Subcutaneous abdominal adipose tissue (tissue), 5 donors: ENCODE results near the gene RAPGEF2.

ENCODE experiments used
- H3K27ac ChIP-seq: one replicate; pipeline ENCODE4 v1.7.0; 2013; ENCODE audit warnings: low read depth, mild to moderate bottlenecking, inconsistent platforms, low read length, moderate library complexity
- H3K27me3 ChIP-seq, 5 donors: one replicate each; pipeline ENCODE4 v1.7.0; 2013; ENCODE audit warnings: low read length in 5 of 5, inconsistent platforms in 1 of 5; ENCODE audit not compliant: control insufficient read depth in 5 of 5, insufficient read depth in 4 of 5
- H3K36me3 ChIP-seq, 5 donors: one replicate each; pipeline ENCODE4 v1.7.0; 2013; ENCODE audit warnings: low read length in 5 of 5; ENCODE audit not compliant: control insufficient read depth in 5 of 5, insufficient read depth in 5 of 5
- H3K4me1 ChIP-seq, 5 donors: one replicate each; pipeline ENCODE4 v1.7.0; 2013; ENCODE audit warnings: low read length in 5 of 5, mild to moderate bottlenecking in 3 of 5, moderate library complexity in 1 of 5; ENCODE audit not compliant: control insufficient read depth in 5 of 5, insufficient read depth in 5 of 5
- H3K4me3 ChIP-seq, 5 donors: one replicate each; pipeline ENCODE4 v1.7.0; 2013; ENCODE audit warnings: low read length in 5 of 5, low read depth in 1 of 5
- H3K9ac ChIP-seq, 5 donors: one replicate each; pipeline ENCODE4 v1.7.0; 2013; ENCODE audit warnings: low read length in 5 of 5, mild to moderate bottlenecking in 4 of 5, moderate library complexity in 3 of 5
- H3K9me3 ChIP-seq, 5 donors: one replicate each; pipeline ENCODE4 v1.7.0; 2013; ENCODE audit warnings: low read length in 5 of 5; ENCODE audit not compliant: control insufficient read depth in 5 of 5
- donor health status: healthy.
- donor health status: healthy.
- donor health status: healthy.
- donor health status: healthy.
- donor health status: healthy.

The RAPGEF2 gene

DNA sequence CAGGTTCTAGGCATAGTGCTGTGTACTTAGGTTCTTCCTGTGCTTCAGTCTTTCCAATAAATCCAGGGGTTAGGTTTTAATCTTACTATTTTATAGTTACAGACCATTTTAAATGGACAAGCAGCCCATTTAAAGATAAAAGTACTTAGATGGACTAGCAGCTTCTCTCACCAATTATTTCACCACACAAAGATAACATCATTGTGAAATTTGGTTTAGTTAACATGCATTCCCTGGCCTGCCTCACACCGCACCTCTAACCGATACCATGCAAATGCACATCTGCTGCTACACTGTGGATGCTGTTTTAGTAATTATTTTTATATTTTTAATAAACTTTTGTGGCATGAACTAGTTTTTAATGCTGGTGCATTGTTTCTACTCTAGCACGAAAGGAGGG, 252.6 kb downstream of the RAPGEF2 start:
- no peaks in the 10 kb centered on the region for H3K9me3 ChIP-seq
- H3K4me1 ChIP-seq: peaks cover 0 to 11% (median 0%) of the 10 kb centered on the region in 5 donors
- H3K9ac ChIP-seq: no peak overlapping the region
- no peaks in the 10 kb centered on the region for H3K27me3 ChIP-seq
- H3K36me3 ChIP-seq: peaks cover 57 to 90% (median 77%) of the 10 kb centered on the region in 5 donors
- no peak overlapping the region for H3K27ac ChIP-seq
- H3K4me3 ChIP-seq: no peak overlapping the region

DNA sequence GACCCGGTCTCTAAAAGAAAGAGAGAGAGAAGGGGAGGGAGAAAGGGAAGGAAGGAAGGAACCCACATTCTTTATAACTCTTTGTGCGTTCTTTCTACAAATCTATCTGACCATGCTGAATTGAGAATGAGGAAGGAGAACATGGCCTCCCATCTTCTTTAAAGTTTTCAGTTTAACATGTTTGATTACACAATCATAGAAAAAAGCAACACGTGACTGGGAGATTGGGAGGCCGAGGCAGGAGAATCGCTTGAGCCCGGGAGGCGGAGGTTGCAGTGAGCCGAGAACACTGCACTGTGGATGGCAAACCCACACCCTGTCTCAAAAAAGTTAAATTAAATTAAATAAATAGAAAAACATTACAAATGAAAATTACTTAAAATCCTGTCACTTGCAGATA, 254.5 kb downstream of the RAPGEF2 start:
- H3K27ac ChIP-seq: no peak overlapping the region
- peaks cover 53 to 75% (median 68%) of the 10 kb centered on the region in 5 donors for H3K36me3 ChIP-seq
- no peaks in the 10 kb centered on the region for H3K9me3 ChIP-seq
- H3K9ac ChIP-seq: no peak overlapping the region
- H3K4me3 ChIP-seq: no peak overlapping the region
- no peaks in the 10 kb centered on the region for H3K27me3 ChIP-seq
- H3K4me1 ChIP-seq: peaks cover 0 to 11% (median 0%) of the 10 kb centered on the region in 5 donors

DNA sequence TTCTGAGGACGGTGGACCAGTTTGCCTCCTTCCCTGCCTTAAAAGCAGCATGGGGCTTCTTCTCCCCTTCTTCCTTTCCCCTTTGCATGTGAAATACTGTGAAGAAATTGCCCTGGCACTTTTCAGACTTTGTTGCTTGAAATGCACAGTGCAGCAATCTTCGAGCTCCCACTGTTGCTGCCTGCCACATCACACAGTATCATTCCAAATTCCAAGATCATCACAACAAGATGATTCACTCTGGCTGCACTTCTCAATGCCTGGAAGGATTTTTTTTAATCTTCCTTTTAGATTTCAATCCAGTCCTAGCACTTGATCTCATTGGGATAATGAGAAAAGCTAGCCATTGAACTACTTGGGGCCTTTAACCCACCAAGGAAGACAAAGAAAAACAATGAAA, 255.3 kb downstream of the RAPGEF2 start:
- H3K9me3 ChIP-seq: no peaks in the 10 kb centered on the region
- H3K27me3 ChIP-seq: no peaks in the 10 kb centered on the region
- H3K27ac ChIP-seq: peak overlapping the region; percentile 40
- H3K4me3 ChIP-seq: no peak overlapping the region
- peaks cover 0 to 11% (median 0%) of the 10 kb centered on the region in 5 donors for H3K4me1 ChIP-seq
- peaks cover 47 to 66% (median 59%) of the 10 kb centered on the region in 5 donors for H3K36me3 ChIP-seq
- no peak overlapping the region for H3K9ac ChIP-seq

DNA sequence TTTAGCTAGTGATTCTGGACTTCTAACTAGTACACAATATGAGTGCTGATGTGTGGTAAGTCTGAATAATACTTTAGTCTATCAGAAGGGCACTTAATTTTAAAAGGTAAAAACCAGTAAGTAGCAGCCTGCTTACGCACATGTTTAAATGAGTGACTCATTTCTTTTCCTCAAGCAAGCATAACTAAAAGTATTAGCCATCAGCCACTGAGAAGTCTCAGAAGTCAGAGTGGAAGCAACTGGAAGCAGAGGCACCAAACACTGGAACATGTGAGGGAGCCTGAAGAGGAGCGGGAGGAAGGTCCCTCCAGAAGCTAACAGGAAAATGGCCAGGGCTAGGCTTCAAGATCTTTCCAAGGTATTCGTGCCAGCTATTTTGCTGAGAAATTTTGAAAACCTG, 257.7 kb downstream of the RAPGEF2 start:
- Histone ChIP-seq H3K36me3 (peaks cover 28 to 45% (median 42%) of the 10 kb centered on the region in 5 donors), H3K27me3 (no peaks in the 10 kb centered on the region), H3K9me3 (no peaks in the 10 kb centered on the region), H3K4me1 (peaks cover 0 to 11% (median 0%) of the 10 kb centered on the region in 5 donors), H3K27ac (no peak overlapping the region), H3K4me3 (no peak overlapping the region), H3K9ac (no peak overlapping the region)

DNA sequence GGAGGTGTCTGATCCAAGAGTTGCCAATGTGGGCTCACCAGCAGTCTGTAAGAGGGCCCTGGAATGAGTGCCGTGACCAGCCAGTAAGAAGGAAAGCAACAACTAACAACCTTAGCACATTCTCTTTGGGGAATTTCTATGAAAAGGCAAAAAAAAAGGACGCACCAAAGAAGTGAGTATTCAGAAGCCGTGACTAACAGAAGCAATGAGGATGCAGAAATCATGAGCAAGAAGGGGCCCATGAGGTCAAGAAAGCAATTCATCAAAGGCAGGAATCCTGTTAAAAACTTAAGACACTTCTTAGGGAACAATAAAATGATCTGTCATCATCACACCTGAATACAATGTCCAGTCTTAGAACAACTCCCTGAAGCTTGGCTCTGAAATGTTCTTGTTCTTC, 260.5 kb downstream of the RAPGEF2 start:
- Histone ChIP-seq H3K36me3 (peaks cover 20 to 23% (median 21%) of the 10 kb centered on the region in 5 donors), H3K4me3 (no peak overlapping the region), H3K4me1 (peaks cover 0 to 14% (median 0%) of the 10 kb centered on the region in 5 donors)

DNA sequence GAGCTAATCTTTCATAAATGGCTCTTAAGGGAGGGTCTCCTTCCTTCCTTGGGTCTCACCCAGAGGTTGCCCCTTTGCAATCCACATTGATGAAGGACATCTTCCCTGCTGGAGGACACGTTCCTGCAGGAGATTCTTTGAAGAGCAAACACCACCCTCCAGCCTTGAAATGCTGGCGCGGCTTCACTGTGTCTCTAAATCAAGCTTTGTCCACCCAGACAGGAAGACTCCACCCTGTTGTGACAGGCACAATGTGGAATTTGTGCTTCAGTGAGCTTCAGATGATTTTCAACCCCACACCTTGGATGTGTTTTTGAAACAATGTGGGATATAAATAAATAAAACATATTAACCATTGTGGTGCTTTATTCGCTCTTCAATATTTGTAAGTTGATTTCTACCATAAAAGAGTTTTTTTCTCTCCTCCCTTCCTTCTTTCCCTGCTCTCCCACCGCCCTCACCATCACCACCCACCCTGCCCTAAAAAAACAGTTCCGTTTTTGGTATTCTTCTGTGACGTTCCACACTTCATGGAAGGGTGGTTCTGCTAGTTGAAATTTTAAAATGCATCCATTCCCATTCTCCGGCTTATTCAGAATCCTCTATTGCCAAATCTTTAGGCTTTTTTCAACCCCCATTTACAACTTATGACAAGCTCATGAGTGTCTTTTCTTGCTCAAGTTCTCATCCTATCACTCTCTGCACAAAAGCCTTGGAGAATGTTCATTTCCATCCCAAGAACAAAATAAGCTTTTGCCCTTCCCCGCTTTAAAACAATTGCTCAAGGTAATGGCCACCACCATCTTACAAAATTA, 264.3 kb downstream of the RAPGEF2 start:
- Histone ChIP-seq H3K9ac (no peak overlapping the region), H3K4me1 (peaks cover 0 to 8% (median 0%) of the 10 kb centered on the region in 5 donors), H3K27me3 (no peaks in the 10 kb centered on the region), H3K36me3 (no peaks in the 10 kb centered on the region), H3K4me3 (peak overlapping the region in 3 of 5 donors; percentile 17 to 47 (median 31)), H3K27ac (no peak overlapping the region), H3K9me3 (no peaks in the 10 kb centered on the region)

More for the DNA sequence above, 260.5 kb downstream of the RAPGEF2 start:
- Histone ChIP-seq H3K9me3 (no peaks in the 10 kb centered on the region), H3K27me3 (no peaks in the 10 kb centered on the region), H3K9ac (no peak overlapping the region), H3K27ac (no peak overlapping the region)

DNA sequence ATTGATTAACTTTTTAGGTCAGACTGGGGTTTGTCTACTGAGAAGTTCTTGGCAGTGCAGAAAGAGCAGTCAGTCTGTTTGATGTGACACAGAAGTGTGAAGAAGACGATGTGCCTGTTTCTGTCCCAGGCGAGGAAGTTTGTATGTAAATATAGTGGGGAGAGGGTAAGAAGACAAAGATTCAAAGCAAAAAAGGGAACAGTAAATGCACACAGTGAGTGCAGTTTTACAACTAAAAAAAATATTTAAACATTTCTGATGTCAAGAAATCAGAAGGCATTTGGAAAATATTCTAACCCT, 264.9 kb downstream of the RAPGEF2 start:
- Histone ChIP-seq H3K4me3 (no peak overlapping the region), H3K4me1 (peaks cover 0 to 8% (median 0%) of the 10 kb centered on the region in 5 donors), H3K27ac (no peak overlapping the region)

DNA sequence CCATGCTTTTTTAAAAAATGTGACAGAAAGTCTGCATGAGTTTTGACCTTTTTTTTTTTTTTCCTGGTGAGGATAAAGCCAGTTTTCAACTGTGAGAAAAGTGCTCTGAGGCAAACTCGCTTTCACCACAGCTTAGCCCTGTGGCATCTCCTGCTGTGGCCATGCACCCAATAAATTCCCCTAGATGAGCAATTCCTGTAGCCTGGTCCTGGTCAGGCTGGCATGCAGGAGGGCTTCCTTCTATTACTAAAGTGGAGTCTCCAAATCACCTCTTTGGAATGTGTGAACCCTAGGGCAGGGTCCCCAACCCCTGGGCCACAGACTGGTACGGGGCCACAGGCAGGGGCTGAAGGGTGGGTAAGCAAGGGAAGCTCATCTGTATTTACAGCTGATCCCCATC, 265.4 kb downstream of the RAPGEF2 start:
- no peaks in the 10 kb centered on the region for H3K27me3 ChIP-seq
- no peaks in the 10 kb centered on the region for H3K36me3 ChIP-seq
- H3K9ac ChIP-seq: no peak overlapping the region
- no peak overlapping the region for H3K4me3 ChIP-seq
- H3K9me3 ChIP-seq: no peaks in the 10 kb centered on the region
- peaks cover 0 to 8% (median 0%) of the 10 kb centered on the region in 5 donors for H3K4me1 ChIP-seq
- no peak overlapping the region for H3K27ac ChIP-seq

More for the DNA sequence above, 264.9 kb downstream of the RAPGEF2 start:
- no peak overlapping the region for H3K9ac ChIP-seq
- no peaks in the 10 kb centered on the region for H3K9me3 ChIP-seq
- H3K36me3 ChIP-seq: no peaks in the 10 kb centered on the region
- no peaks in the 10 kb centered on the region for H3K27me3 ChIP-seq

DNA sequence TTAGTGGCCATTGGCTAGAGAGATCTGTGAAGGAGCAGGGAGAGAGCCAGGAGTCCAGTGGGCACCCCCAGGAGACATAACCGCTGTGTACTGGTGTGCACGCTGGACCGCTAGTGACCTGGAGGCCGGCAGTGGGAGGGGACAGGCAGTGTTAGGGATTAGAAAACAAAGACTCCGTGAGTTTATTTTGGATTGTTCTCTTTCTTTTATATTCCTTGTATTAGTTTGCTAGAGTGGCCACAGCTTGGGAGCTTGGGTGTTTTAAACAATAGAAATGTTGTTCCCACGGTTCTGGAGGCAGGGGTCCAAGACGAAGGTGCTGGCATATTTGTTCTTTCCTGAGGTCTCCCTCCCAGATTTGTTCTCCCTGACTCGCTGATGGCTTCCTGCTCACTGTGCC, 266.4 kb downstream of the RAPGEF2 start:
- no peaks in the 10 kb centered on the region for H3K36me3 ChIP-seq
- peaks cover 0 to 8% (median 0%) of the 10 kb centered on the region in 5 donors for H3K4me1 ChIP-seq
- H3K27me3 ChIP-seq: no peaks in the 10 kb centered on the region
- H3K9me3 ChIP-seq: no peaks in the 10 kb centered on the region
- H3K4me3 ChIP-seq: no peak overlapping the region
- H3K27ac ChIP-seq: no peak overlapping the region
- H3K9ac ChIP-seq: no peak overlapping the region

DNA sequence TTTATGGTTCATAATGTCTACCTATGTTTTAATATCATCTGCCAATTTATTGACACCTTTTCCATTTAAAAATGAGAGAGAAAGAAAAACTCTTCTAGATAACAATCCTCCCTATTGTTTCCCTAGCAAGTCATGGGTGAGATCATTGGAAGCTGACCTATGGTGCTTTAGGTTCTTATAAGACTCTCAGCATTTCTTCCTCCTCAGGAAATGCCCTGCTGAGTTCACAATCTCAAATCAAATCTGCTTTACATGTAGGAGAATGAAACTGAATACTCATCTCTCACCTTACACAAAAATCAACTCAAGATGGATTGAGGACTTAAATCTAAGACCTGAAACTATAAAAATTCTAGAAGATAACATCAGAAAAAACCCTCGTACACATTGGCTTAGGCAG, 267.4 kb downstream of the RAPGEF2 start:
- Histone ChIP-seq H3K27me3 (no peaks in the 10 kb centered on the region), H3K9ac (no peak overlapping the region), H3K27ac (no peak overlapping the region), H3K9me3 (no peaks in the 10 kb centered on the region), H3K36me3 (no peaks in the 10 kb centered on the region), H3K4me1 (peaks cover 0 to 8% (median 0%) of the 10 kb centered on the region in 5 donors), H3K4me3 (no peak overlapping the region)
